Common myeloid progenitor, CD34-positive (primary cell): ENCODE measurements around the gene AGT.

Experiments
- CTCF ChIA-PET: fragments of 350-600 bp; sonication (Branson Sonifier 250); formaldehyde crosslinking; loops from one replicate; lab custom pipeline; 2021; ENCODE audit warnings: antibody characterized with exemption; lab: Charles Lee
- POLR2A ChIA-PET: fragments of 350-600 bp; sonication (Branson Sonifier 250); formaldehyde crosslinking; loops from one replicate; lab custom pipeline; 2021; ENCODE audit warnings: antibody characterized with exemption; lab: Charles Lee
- DNase-seq, 3 donors: peaks; one replicate each; pipeline versions ENCODE4 v3.0.0 to v3.0.0-alpha.2; 2013
- H3K27ac ChIP-seq, 2 experiments: 1 replicate in 1 of 2; 2 replicates in 1 of 2; pipeline ENCODE4 v1.7.0; 2013; ENCODE audit warnings: inconsistent platforms in 2 of 2, low read length in 2 of 2, mild to moderate bottlenecking in 2 of 2, low read depth in 1 of 2, moderate library complexity in 1 of 2; ENCODE audit not compliant: severe bottlenecking in 2 of 2, insufficient read depth in 1 of 2, poor library complexity in 1 of 2
- H3K27me3 ChIP-seq, 5 experiments: replicated peaks in 2 of 5; 1 replicate in 3 of 5; 2 replicates in 2 of 5; pipeline versions ENCODE4 v1.6.1 to v1.7.0; 2013; ENCODE audit warnings: low read length in 4 of 5, mild to moderate bottlenecking in 2 of 5, moderate library complexity in 2 of 5, inconsistent platforms in 1 of 5; ENCODE audit not compliant: insufficient read depth in 5 of 5, control insufficient read depth in 4 of 5
- H3K36me3 ChIP-seq, 4 experiments: 1 replicate in 2 of 4; 2 replicates in 2 of 4; pipeline versions ENCODE4 v1.6.1 to v1.7.0; 2013; ENCODE audit warnings: low read length in 3 of 4, control low read depth in 1 of 4, mild to moderate bottlenecking in 1 of 4; ENCODE audit not compliant: control insufficient read depth in 4 of 4, insufficient read depth in 4 of 4
- H3K4me1 ChIP-seq, 4 experiments: 1 replicate in 3 of 4; 2 replicates in 1 of 4; pipeline versions ENCODE4 v1.6.1 to v1.7.1; 2013; ENCODE audit warnings: low read length in 3 of 4, mild to moderate bottlenecking in 3 of 4, control low read depth in 1 of 4, inconsistent platforms in 1 of 4, moderate library complexity in 1 of 4; ENCODE audit not compliant: control insufficient read depth in 4 of 4, insufficient read depth in 4 of 4; ENCODE audit errors: control extremely low read depth in 1 of 4
- H3K4me3 ChIP-seq, 7 experiments: 1 replicate in 4 of 7; 2 replicates in 3 of 7; pipeline versions ENCODE4 v1.5.1 to v1.7.0; 2013; ENCODE audit warnings: mild to moderate bottlenecking in 7 of 7, low read length in 6 of 7, moderate library complexity in 6 of 7, inconsistent platforms in 2 of 7, low read depth in 2 of 7, control low read depth in 1 of 7; ENCODE audit not compliant: insufficient read depth in 4 of 7, control insufficient read depth in 1 of 7; ENCODE audit errors: extremely low read depth in 1 of 7
- H3K9me3 ChIP-seq, 5 experiments: 1 replicate in 4 of 5; 2 replicates in 1 of 5; pipeline versions ENCODE4 v1.6.1 to v1.7.1; 2013; ENCODE audit warnings: low read length in 4 of 5, mild to moderate bottlenecking in 2 of 5, inconsistent platforms in 1 of 5, low read depth in 1 of 5, moderate library complexity in 1 of 5; ENCODE audit not compliant: control insufficient read depth in 4 of 5, insufficient read depth in 2 of 5; ENCODE audit errors: control extremely low read depth in 1 of 5
- WGBS: methylation state at CpG from one replicate; pipeline ENCODE4 v1.1.5; 2013; ENCODE audit not compliant: insufficient coverage; 5-methylcytosine and 5-hydroxymethylcytosine counted together

The AGT gene

GRCh38 chr1:230680300-230681025, 33.5 kb downstream of the AGT start:
- H3K4me3 ChIP-seq = no peak overlapping the region
- H3K9me3 ChIP-seq = peaks cover 0 to 9% (median 2%) of the 10 kb centered on the region in 5 experiments
- H3K27me3 ChIP-seq = no peaks in the 10 kb centered on the region
- peaks cover 23 to 79% (median 54%) of the 10 kb centered on the region in 4 experiments for H3K36me3 ChIP-seq
- CTCF ChIA-PET = no interaction called here
- H3K27ac ChIP-seq = no peak overlapping the region
- POLR2A ChIA-PET = no interaction called here
- DNase-seq = no peak
- peaks cover 0 to 3% (median 1%) of the 10 kb centered on the region in 4 experiments for H3K4me1 ChIP-seq
- WGBS = 50% methylated on average over 2 of the region's 4 CpGs

GRCh38 chr1:230679825-230680224, 34.1 kb downstream of the AGT start:
- peaks cover 24 to 78% (median 56%) of the 10 kb centered on the region in 4 experiments for H3K36me3 ChIP-seq
- CTCF ChIA-PET = no interaction called here
- DNase-seq = no peak
- no peak overlapping the region for H3K27ac ChIP-seq
- H3K4me3 ChIP-seq = no peak overlapping the region
- no CpG with 5 or more reads among the region's 2 CpGs for WGBS
- H3K4me1 ChIP-seq = peaks cover 0 to 3% (median 1%) of the 10 kb centered on the region in 4 experiments
- POLR2A ChIA-PET = no interaction called here
- H3K9me3 ChIP-seq = peaks cover 0 to 9% (median 2%) of the 10 kb centered on the region in 5 experiments
- H3K27me3 ChIP-seq = no peaks in the 10 kb centered on the region

DNA sequence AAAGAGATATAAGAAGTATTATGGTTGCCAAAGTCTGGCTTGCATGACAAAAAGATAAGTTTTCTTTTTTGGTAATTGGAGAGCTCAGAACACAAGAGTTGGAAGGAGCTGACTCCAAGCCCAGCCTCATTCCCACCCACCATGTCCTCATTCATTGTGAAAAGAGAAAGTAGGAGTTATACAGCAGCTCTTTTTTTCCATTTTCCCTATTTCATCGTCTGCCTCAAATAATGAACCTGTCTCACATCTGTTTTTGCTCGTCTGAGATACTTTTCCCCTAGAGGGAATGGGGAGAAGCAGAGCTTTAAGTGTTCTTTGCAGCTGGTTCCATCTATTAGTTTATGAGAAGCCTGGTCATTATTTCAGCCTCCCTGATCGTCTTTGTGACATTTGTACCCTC, 34.7 kb downstream of the AGT start:
- Histone ChIP-seq H3K4me1 (peaks cover 0 to 3% (median 1%) of the 10 kb centered on the region in 4 experiments), H3K36me3 (peaks cover 25 to 78% (median 58%) of the 10 kb centered on the region in 4 experiments), H3K9me3 (peaks cover 0 to 9% (median 2%) of the 10 kb centered on the region in 5 experiments), H3K4me3 (no peak overlapping the region), H3K27ac (no peak overlapping the region), H3K27me3 (no peaks in the 10 kb centered on the region)
- ChIA-PET POLR2A (no interaction called here), CTCF (no interaction called here)
- DNase-seq = no peak
- WGBS = 75% methylated on average over 2 of the region's 3 CpGs

- POLR2A ChIA-PET = no interaction called here
- Histone ChIP-seq H3K4me1 (peaks cover 0 to 3% (median 1%) of the 10 kb centered on the region in 4 experiments), H3K27ac (no peak overlapping the region), H3K36me3 (peaks cover 36 to 85% (median 56%) of the 10 kb centered on the region in 4 experiments), H3K9me3 (peaks cover 0 to 9% (median 2%) of the 10 kb centered on the region in 5 experiments), H3K4me3 (no peak overlapping the region), H3K27me3 (no peaks in the 10 kb centered on the region)
- DNase-seq = no peak
- no CpG with 5 or more reads among the region's 1 CpG for WGBS
- CTCF ChIA-PET = interaction anchor here (0.8 to 1.1 kb wide), 2 partner anchors 10 to 18 kb away, joined by 3 read pairs; no protein-coding TSS in a partner anchor
Measured at GRCh38 chr1:230677200-230677599, 36.7 kb downstream of the AGT start.

DNA sequence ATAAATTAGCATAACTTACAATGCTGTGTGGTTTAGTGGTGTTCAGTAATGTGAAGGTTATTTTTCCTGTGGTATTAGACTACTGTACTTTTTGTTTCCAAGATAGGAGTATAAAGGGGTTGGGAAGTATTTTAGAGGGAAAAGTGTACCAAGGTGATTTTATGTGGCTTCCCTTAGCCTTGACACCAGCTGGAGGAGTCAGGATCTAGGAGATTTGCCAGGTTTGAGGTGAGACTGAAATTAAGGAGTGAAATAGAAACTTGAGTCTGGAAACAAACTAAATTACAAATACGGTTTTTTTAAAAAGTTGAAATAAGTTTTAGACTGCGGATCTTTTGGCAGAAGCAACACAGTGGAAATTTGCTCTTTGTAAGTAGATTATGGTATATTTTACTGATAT, 39.3 kb downstream of the AGT start:
- no peak overlapping the region for H3K4me3 ChIP-seq
- H3K27me3 ChIP-seq = no peaks in the 10 kb centered on the region
- no peak overlapping the region for H3K27ac ChIP-seq
- CTCF ChIA-PET = no interaction called here
- WGBS = 100% methylated on average over 1 of the region's 2 CpGs
- H3K36me3 ChIP-seq = peaks cover 33 to 92% (median 61%) of the 10 kb centered on the region in 4 experiments
- no peak for DNase-seq
- H3K4me1 ChIP-seq = no peaks in the 10 kb centered on the region
- peaks cover 0 to 9% (median 2%) of the 10 kb centered on the region in 5 experiments for H3K9me3 ChIP-seq
- POLR2A ChIA-PET = no interaction called here

DNA sequence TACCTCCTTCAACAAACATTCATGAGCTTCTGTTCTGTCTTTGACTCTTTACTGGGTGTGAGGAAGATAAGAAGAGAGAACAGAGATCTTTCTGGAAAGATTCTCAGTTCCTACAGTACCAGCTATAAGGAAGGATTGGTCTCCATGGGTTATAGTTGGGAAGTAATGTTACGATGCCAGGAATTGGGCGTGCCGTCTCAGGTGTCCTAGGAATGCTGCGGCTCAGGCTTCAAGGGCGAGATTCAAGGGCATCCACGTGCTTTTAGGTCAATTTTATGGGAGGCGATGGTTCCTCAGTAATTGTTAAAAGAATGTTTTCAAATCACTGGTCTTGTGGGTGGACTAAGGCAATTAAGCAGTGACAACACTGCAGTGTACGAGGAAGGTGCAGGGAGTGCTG, 44.4 kb downstream of the AGT start:
- ChIA-PET CTCF (no interaction called here), POLR2A (no interaction called here)
- Histone ChIP-seq H3K4me1 (no peaks in the 10 kb centered on the region), H3K9me3 (no peaks in the 10 kb centered on the region), H3K36me3 (peaks cover 47 to 88% (median 64%) of the 10 kb centered on the region in 4 experiments), H3K27ac (no peak overlapping the region), H3K4me3 (no peak overlapping the region), H3K27me3 (no peaks in the 10 kb centered on the region)
- no peak for DNase-seq
- 95% methylated on average over 8 of the region's 8 CpGs for WGBS

GRCh38 chr1:230668227-230668626, 45.7 kb downstream of the AGT start:
- no peak overlapping the region for H3K27ac ChIP-seq
- H3K4me3 ChIP-seq = no peak overlapping the region
- ChIA-PET POLR2A (no interaction called here), CTCF (no interaction called here)
- DNase-seq = no peak
- WGBS = 92% methylated on average over 2 of the region's 6 CpGs
- H3K4me1 ChIP-seq = no peaks in the 10 kb centered on the region
- peaks cover 44 to 81% (median 60%) of the 10 kb centered on the region in 4 experiments for H3K36me3 ChIP-seq
- no peaks in the 10 kb centered on the region for H3K27me3 ChIP-seq
- H3K9me3 ChIP-seq = no peaks in the 10 kb centered on the region
